Fibroblast of pulmonary artery (primary cell): ENCODE data around the gene BRI3.

Source experiments
- DNase-seq: peaks from one replicate; pipeline ENCODE4 v3.0.0-alpha.2; 2010; ENCODE audit warnings: low read depth
- H3K4me3 ChIP-seq: replicated peaks from 2 replicates; pipeline ENCODE4 v1.5.1; 2011; ENCODE audit warnings: low read depth, mild to moderate bottlenecking, control low read depth, low read length, moderate library complexity
- TF ChIP-seq, protein P1 (sequence below): IDR thresholded peaks from 2 replicates; pipeline ENCODE4 v1.5.1; 2011; ENCODE audit warnings: mild to moderate bottlenecking, control low read depth, low read length, inconsistent platforms; ENCODE audit errors: missing control alignments

The BRI3 gene

DNA sequence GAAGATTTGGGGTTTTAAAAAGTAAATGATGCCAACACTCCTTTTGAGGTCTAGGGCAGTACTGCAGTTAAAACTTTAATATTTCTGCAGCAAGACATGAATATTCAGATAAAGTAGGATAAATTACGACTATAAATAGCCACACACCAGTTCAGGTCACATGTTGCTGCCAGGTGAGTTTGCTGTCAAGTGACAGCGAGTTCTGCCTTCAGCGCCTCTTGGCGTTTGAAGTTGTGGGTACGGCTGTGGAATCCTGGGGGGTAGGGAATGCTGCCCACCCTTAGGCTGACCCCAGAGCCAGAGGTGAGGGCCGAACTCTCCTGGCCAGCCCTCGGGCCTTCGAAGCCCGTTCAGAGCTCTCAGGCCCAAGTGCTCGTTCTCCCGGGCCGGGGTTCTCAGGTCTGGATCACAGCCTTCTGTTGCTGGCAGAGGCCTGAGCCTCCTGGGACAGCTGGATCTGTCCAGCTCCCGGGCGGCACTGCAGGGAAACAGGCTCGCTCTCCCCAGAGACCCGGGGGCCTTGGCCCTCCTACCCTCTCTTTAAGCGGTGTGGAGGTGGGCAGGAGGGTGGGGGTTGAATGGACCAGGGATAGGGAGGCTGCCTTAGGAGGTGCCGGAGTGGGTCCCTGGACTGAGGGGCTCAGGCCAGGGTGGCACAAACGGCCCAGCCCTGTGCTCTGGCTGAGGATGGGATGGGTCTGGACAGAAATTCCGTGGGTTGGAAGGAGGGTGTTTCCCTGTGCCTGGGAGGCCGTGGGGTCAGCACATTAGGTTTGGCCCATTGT, 5.4 kb downstream of the BRI3 start:
- no peak for DNase-seq
- TF ChIP-seq, protein P1, sequence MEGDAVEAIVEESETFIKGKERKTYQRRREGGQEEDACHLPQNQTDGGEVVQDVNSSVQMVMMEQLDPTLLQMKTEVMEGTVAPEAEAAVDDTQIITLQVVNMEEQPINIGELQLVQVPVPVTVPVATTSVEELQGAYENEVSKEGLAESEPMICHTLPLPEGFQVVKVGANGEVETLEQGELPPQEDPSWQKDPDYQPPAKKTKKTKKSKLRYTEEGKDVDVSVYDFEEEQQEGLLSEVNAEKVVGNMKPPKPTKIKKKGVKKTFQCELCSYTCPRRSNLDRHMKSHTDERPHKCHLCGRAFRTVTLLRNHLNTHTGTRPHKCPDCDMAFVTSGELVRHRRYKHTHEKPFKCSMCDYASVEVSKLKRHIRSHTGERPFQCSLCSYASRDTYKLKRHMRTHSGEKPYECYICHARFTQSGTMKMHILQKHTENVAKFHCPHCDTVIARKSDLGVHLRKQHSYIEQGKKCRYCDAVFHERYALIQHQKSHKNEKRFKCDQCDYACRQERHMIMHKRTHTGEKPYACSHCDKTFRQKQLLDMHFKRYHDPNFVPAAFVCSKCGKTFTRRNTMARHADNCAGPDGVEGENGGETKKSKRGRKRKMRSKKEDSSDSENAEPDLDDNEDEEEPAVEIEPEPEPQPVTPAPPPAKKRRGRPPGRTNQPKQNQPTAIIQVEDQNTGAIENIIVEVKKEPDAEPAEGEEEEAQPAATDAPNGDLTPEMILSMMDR = no peak
- no peak overlapping the region for H3K4me3 ChIP-seq

DNA sequence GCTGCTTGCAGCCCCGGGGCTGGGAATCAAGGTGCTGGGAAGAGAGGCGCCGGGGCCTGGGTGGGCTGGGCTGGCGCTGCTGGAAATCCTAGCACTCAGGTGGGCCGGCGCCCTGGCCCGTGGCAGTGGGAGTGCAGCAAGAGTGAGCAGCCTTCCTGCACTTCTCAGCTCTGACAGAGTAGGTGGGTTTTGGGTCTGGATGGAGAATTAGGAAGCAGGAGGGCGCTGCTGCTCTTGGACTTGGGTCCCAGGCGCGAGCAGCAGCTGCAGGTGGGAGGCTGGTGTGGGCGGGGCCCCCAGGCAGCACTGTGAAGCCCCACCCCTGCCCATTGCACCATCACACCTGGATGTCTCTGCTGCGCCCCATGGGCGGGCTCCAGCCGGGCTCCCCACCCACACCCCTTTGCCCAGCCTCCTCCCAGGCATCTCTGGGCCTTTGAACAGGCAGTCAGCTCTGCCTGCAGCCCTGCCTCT, 6.0 kb downstream of the BRI3 start:
- no peak for DNase-seq
- TF ChIP-seq, protein P1 = no peak
- no peak overlapping the region for H3K4me3 ChIP-seq

DNA sequence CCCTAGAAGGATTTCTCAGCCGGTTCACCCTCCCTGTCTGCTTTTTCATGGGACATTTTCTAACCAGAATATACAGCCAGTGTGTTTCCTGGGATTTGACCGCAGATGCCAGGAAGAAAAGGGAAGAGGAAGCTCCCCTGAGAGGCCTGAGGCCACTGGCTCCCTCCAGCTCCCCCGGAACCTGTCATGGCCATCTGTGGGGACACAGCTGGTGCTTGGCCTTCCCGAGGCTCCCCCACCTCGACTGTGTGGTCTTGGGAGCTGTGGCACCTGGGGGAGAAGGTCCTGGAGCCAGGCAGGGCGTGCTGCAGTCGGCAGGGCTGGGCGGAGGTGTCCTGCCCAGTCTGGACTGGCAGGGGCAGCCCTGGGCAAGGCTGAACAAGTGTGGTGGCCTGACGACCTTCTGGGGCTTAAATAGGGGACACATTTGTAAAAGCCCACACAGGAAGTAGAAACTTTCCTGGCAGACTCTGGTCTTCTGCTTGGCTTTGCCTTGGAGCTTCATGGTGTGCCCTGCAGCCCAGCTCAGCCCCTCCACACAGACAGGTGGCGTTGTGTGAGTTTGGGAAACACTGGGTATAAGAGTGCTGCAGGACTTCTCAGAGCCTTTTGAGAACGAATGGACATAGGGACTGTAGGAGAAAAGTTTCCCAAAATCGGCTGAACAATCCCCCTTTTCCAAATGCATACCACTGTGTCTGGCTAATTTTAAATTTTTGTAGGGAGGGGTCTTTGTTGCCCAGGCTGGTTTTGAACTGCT, 6.8 kb downstream of the BRI3 start:
- TF ChIP-seq, protein P1 = no peak
- no peak overlapping the region for H3K4me3 ChIP-seq
- DNase-seq = no peak

DNA sequence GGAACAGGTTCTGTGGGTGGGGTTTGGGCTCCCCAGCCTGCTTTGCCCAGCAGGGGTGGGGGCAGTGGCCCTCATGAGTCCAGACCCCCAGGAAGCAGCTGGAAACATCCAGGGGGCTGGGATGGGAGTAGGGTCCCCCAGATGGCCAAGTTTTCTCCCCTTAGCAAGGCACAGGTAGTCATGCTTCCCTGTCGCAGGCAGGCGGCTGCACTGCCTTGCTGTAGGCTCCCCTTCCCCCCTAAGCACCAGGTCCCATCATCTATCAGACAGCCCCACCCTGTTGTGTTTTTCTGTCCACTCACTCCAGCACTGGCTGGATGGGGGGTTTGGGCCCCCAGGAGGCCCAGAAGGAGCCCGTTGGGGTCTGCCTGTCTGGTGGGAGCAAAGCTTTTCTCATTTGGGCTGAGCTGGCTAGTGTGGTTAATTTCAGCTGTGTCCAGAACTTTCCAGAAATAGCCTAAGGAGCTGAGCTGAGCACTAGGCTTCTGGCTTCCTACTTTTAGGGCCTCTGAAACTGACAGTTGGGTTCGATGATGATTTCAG, 7.9 kb downstream of the BRI3 start:
- no peak for DNase-seq
- TF ChIP-seq, protein P1 = no peak
- H3K4me3 ChIP-seq = no peak overlapping the region

DNA sequence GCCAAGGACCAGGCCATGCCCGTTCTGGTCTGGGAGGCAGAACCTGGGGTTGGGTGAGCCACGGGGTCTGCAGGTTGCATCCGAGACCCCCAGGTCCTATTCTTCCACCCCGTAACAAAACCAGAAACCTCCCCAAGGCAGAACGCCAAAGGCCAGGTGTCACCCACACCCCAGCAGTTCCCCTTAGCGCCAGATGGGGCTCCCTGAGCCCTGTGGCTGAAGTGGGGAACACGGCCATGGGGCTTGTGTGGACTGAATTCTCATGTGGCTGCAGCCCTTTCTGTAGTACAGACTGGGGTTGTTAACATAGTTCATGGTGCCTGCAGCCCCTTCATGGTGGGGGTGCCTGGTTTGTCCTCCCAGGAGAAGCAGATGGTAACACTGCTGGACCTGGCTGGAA, 10.2 kb downstream of the BRI3 start:
- TF ChIP-seq, protein P1 = peak; percentile 19
- H3K4me3 ChIP-seq = no peak overlapping the region
- DNase-seq = no peak

DNA sequence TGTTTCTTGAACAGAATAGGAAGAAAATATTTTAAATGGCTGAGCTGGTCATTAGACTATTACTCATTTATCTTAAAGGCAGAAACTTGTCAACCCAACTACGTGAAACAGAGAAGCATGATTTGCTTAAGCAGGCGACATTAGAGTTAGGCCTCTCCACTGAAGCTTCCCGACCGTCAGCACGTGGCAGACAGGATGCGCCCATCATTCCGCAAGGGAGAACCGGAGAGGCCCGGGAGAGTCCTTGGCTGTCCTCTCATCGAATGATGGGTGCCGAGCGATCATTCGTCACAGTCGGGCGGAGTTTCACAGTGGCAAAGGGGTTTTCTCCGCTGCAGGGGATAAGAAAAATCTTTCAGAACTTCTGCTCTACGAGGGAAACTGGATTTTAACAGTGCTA, 11.8 kb downstream of the BRI3 start:
- DNase-seq = no peak
- H3K4me3 ChIP-seq = no peak overlapping the region
- TF ChIP-seq, protein P1 = no peak
